CD4-positive, alpha-beta memory T cell (primary cell): Measurements from ENCODE around the gene ITIH3. TPM values are rescaled to one million over a fixed set of nuclear protein-coding genes. Genes with fewer than 3 reads are reported as not detected.

Experiments
- CTCF ChIA-PET: fragments of 350-600 bp; sonication (Branson Sonifier 250); formaldehyde crosslinking; loops from one replicate; lab custom pipeline; 2021; ENCODE audit warnings: inconsistent platforms; ENCODE audit not compliant: partially characterized antibody; lab: Charles Lee
- POLR2A ChIA-PET: fragments of 350-600 bp; sonication (Branson Sonifier 250); formaldehyde crosslinking; loops from one replicate; lab custom pipeline; 2021; ENCODE audit not compliant: partially characterized antibody; lab: Charles Lee
- DNase-seq, 5 donors: peaks; one replicate each; pipeline versions ENCODE4 v3.0.0 to v3.0.0-alpha.2; 2020 to 2022; ENCODE audit warnings: mixed read lengths in 1 of 5
- H3K27ac ChIP-seq: one replicate; pipeline ENCODE4 v1.7.0; 2013; ENCODE audit warnings: low read depth, low read length
- H3K27me3 ChIP-seq: 2 replicates; pipeline ENCODE4 v1.7.0; 2013; ENCODE audit warnings: mild to moderate bottlenecking, low read length, moderate library complexity; ENCODE audit not compliant: insufficient read depth
- H3K36me3 ChIP-seq: 2 replicates; pipeline ENCODE4 v1.7.0; 2013; ENCODE audit warnings: mild to moderate bottlenecking, low read length, moderate library complexity; ENCODE audit not compliant: insufficient read depth
- H3K4me1 ChIP-seq: 2 replicates; pipeline ENCODE4 v1.7.0; 2013; ENCODE audit warnings: mild to moderate bottlenecking, low read length, moderate library complexity; ENCODE audit not compliant: insufficient read depth
- H3K4me3 ChIP-seq, 2 donors: one replicate each; pipeline ENCODE4 v1.7.0; 2013; ENCODE audit warnings: low read length in 2 of 2, mild to moderate bottlenecking in 1 of 2
- H3K9me3 ChIP-seq, 2 donors: one replicate each; pipeline ENCODE4 v1.7.0; 2013; ENCODE audit warnings: low read length in 2 of 2, control low read depth in 1 of 2; ENCODE audit not compliant: control insufficient read depth in 1 of 2
- H3K27ac Mint-ChIP-seq, 7 donors: one replicate each; pipeline ENCODE4 v1.8.0; 2020 to 2021; ENCODE audit warnings: mixed read lengths in 7 of 7, mild to moderate bottlenecking in 6 of 7, inconsistent platforms in 3 of 7, moderate library complexity in 3 of 7
- H3K27me3 Mint-ChIP-seq, 2 donors: one replicate each; pipeline ENCODE4 v1.8.0; 2020 to 2021; ENCODE audit warnings: mixed read lengths in 2 of 2
- H3K36me3 Mint-ChIP-seq, 2 donors: one replicate each; pipeline ENCODE4 v1.8.0; 2020 to 2021; ENCODE audit warnings: mixed read lengths in 2 of 2, inconsistent platforms in 1 of 2, mild to moderate bottlenecking in 1 of 2
- H3K4me1 Mint-ChIP-seq, 4 donors: one replicate each; pipeline ENCODE4 v1.8.0; 2020 to 2021; ENCODE audit warnings: mixed read lengths in 4 of 4, mild to moderate bottlenecking in 1 of 4
- H3K4me3 Mint-ChIP-seq, 8 donors: one replicate each; pipeline ENCODE4 v1.8.0; 2020 to 2021; ENCODE audit warnings: mixed read lengths in 8 of 8, mild to moderate bottlenecking in 7 of 8, moderate library complexity in 6 of 8, inconsistent platforms in 3 of 8
- H3K9me3 Mint-ChIP-seq, 8 donors: one replicate each; pipeline ENCODE4 v1.8.0; 2020 to 2021; ENCODE audit warnings: mixed read lengths in 8 of 8, mild to moderate bottlenecking in 5 of 8, inconsistent platforms in 3 of 8, moderate library complexity in 1 of 8
- intact Hi-C: fragments of 100-400 bp; cut with micrococcal nuclease; formaldehyde crosslinking; loops from one replicate; pipeline ENCODE4 v1.15.1; 2023
- polyA plus RNA-seq, 2 donors: library from polyadenylated mRNA; unstranded; fragments of 300-500 nt; fragmentation: Illumina TruSeq; gene quantifications; one replicate each; pipeline ENCODE4 v1.2.3, GENCODE V29; 2021
- total RNA-seq, 2 experiments: library from RNA; stranded (reverse); gene quantifications; one replicate each; pipeline ENCODE4 v1.2.3, GENCODE V29; 2021

Gene ITIH3
- total and polyA plus RNA-seq, 4 experiments from 2014 or later: not detected

- H3K4me3 Mint-ChIP-seq: no peak overlapping the region
- H3K9me3 Mint-ChIP-seq: no peaks in the 10 kb centered on the region
- Histone ChIP-seq H3K27me3 (no peaks in the 10 kb centered on the region), H3K4me1 (no peaks in the 10 kb centered on the region), H3K9me3 (no peaks in the 10 kb centered on the region), H3K4me3 (no peak overlapping the region), H3K36me3 (no peaks in the 10 kb centered on the region), H3K27ac (no peak overlapping the region)
- peaks cover 5 to 7% of the 10 kb centered on the region in 2 donors for H3K36me3 Mint-ChIP-seq
- POLR2A ChIA-PET: no interaction called here
- H3K27me3 Mint-ChIP-seq: no peaks in the 10 kb centered on the region
- no peak overlapping the region for H3K27ac Mint-ChIP-seq
- intact Hi-C loops: no loop called here
- no peak for DNase-seq
- peaks cover 0 to 1% (median 0%) of the 10 kb centered on the region in 4 donors for H3K4me1 Mint-ChIP-seq
- CTCF ChIA-PET: interaction anchor here (1.2 kb wide), 1 partner anchor 8 kb away, joined by 3 read pairs; no protein-coding TSS in a partner anchor
Measured at GRCh38 chr3:52829482-52829881, 34.9 kb downstream of the ITIH3 start.

- intact Hi-C loops: no loop called here
- Mint-ChIP-seq H3K4me1 (peaks cover 0 to 1% (median 0%) of the 10 kb centered on the region in 4 donors), H3K9me3 (no peaks in the 10 kb centered on the region), H3K27ac (peak overlapping the region in 1 of 7 donors; percentile 46), H3K36me3 (peaks cover 6 to 8% of the 10 kb centered on the region in 2 donors), H3K4me3 (no peak overlapping the region), H3K27me3 (no peaks in the 10 kb centered on the region)
- H3K27me3 ChIP-seq: no peaks in the 10 kb centered on the region
- no peak for DNase-seq
- CTCF ChIA-PET: no interaction called here
- H3K9me3 ChIP-seq: no peaks in the 10 kb centered on the region
- no peak overlapping the region for H3K4me3 ChIP-seq
- no peaks in the 10 kb centered on the region for H3K4me1 ChIP-seq
- POLR2A ChIA-PET: no interaction called here
- no peak overlapping the region for H3K27ac ChIP-seq
- no peaks in the 10 kb centered on the region for H3K36me3 ChIP-seq
Measured at GRCh38 chr3:52829906-52830463, 35.4 kb downstream of the ITIH3 start.

GRCh38 chr3:52830535-52831258, 36.1 kb downstream of the ITIH3 start, which contains the start of gene ITIH4:
Gene ITIH4 (minus strand): TSS chr3:52830672. CDS start chr3:52830642, 30 bp downstream.
- H3K4me3 Mint-ChIP-seq: no peak within 1 kb of the TSS
- peaks cover 5 to 8% of the 10 kb centered on the region in 2 donors for H3K36me3 Mint-ChIP-seq
- no peak within 1 kb of the TSS for H3K27ac ChIP-seq
- ChIA-PET CTCF (no interaction called here), POLR2A (no interaction called here)
- no peaks in the 10 kb centered on the region for H3K9me3 ChIP-seq
- H3K27ac Mint-ChIP-seq: peak within 1 kb of the TSS in 2 of 7 donors; percentile 11 to 46
- H3K27me3 Mint-ChIP-seq: no peaks in the 10 kb centered on the region
- H3K4me1 ChIP-seq: no peaks in the 10 kb centered on the region
- H3K36me3 ChIP-seq: no peaks in the 10 kb centered on the region
- H3K9me3 Mint-ChIP-seq: no peaks in the 10 kb centered on the region
- intact Hi-C loops: no loop called here
- H3K4me3 ChIP-seq: no peak within 1 kb of the TSS
- no peak for DNase-seq
- H3K27me3 ChIP-seq: no peaks in the 10 kb centered on the region
- peaks cover 0 to 1% (median 0%) of the 10 kb centered on the region in 4 donors for H3K4me1 Mint-ChIP-seq

- H3K27ac Mint-ChIP-seq: no peak overlapping the region
- Histone ChIP-seq H3K36me3 (no peaks in the 10 kb centered on the region), H3K9me3 (no peaks in the 10 kb centered on the region), H3K4me1 (no peaks in the 10 kb centered on the region), H3K27me3 (no peaks in the 10 kb centered on the region), H3K4me3 (no peak overlapping the region), H3K27ac (no peak overlapping the region)
- CTCF ChIA-PET: no interaction called here
- no peak overlapping the region for H3K4me3 Mint-ChIP-seq
- peaks cover 0 to 1% (median 0%) of the 10 kb centered on the region in 4 donors for H3K4me1 Mint-ChIP-seq
- H3K9me3 Mint-ChIP-seq: no peaks in the 10 kb centered on the region
- peaks cover 8% of the 10 kb centered on the region in 2 donors for H3K36me3 Mint-ChIP-seq
- intact Hi-C loops: no loop called here
- POLR2A ChIA-PET: no interaction called here
- DNase-seq: no peak
- no peaks in the 10 kb centered on the region for H3K27me3 Mint-ChIP-seq
Measured at GRCh38 chr3:52831500-52832301, 37.1 kb downstream of the ITIH3 start.

- Histone ChIP-seq H3K4me3 (no peak overlapping the region), H3K4me1 (peaks cover 9% of the 10 kb centered on the region), H3K9me3 (no peaks in the 10 kb centered on the region), H3K36me3 (peaks cover 3% of the 10 kb centered on the region), H3K27ac (no peak overlapping the region), H3K27me3 (no peaks in the 10 kb centered on the region)
- intact Hi-C loops: no loop called here
- CTCF ChIA-PET: no interaction called here
- Mint-ChIP-seq H3K4me1 (peaks cover 7 to 11% (median 9%) of the 10 kb centered on the region in 4 donors), H3K27ac (no peak overlapping the region), H3K9me3 (no peaks in the 10 kb centered on the region), H3K27me3 (no peaks in the 10 kb centered on the region), H3K4me3 (no peak overlapping the region), H3K36me3 (peaks cover 8 to 11% of the 10 kb centered on the region in 2 donors)
- POLR2A ChIA-PET: no interaction called here
- DNase-seq: no peak
Measured at GRCh38 chr3:52833202-52833601, 38.6 kb downstream of the ITIH3 start.

- H3K9me3 Mint-ChIP-seq: no peaks in the 10 kb centered on the region
- Histone ChIP-seq H3K9me3 (no peaks in the 10 kb centered on the region), H3K27me3 (no peaks in the 10 kb centered on the region), H3K27ac (no peak within 1 kb of the TSS), H3K4me1 (peaks cover 23% of the 10 kb centered on the region), H3K4me3 (no peak within 1 kb of the TSS), H3K36me3 (peaks cover 3% of the 10 kb centered on the region)
- DNase-seq: no peak
- H3K27ac Mint-ChIP-seq: no peak within 1 kb of the TSS
- H3K4me1 Mint-ChIP-seq: peaks cover 19 to 27% (median 23%) of the 10 kb centered on the region in 4 donors
- H3K4me3 Mint-ChIP-seq: no peak within 1 kb of the TSS
- CTCF ChIA-PET: interaction anchor here (1.0 to 1.1 kb wide), 2 partner anchors 11 to 13 kb away, joined by 3 read pairs; no protein-coding TSS in a partner anchor
- H3K27me3 Mint-ChIP-seq: no peaks in the 10 kb centered on the region
- intact Hi-C loops: no loop called here
- H3K36me3 Mint-ChIP-seq: peaks cover 8 to 14% of the 10 kb centered on the region in 2 donors
- POLR2A ChIA-PET: no interaction called here
Measured at GRCh38 chr3:52834871-52835501, 40.4 kb downstream of the ITIH3 start, which contains the start of gene MUSTN1. Gene MUSTN1 (minus strand): TSS chr3:52835019. CDS start chr3:52834948, 71 bp downstream.
